ENCODE measurements around the gene PPFIA4. TPM values are rescaled to one million over a fixed set of nuclear protein-coding genes. Genes with fewer than 3 reads are reported as not detected.

PPFIA4 gene
- total and polyA plus RNA-seq, 9 of the 15 experiments (the other 6 are each of a cell fraction or from before 2014, with no cell fraction given): 0.07 to 12.0 (median 0.70) TPM

- no TSS peak for BruUV-seq (replicated peaks)
- H3K9ac ChIP-seq (ENCODE audit: insufficient read depth in 1 of 2, low read depth in 2 of 2, low read length in 2 of 2): no peak overlapping the region
- no peak for ATAC-seq
- CTCF ChIA-PET (ENCODE audit: low intra/inter-chr PET ratio): no interaction called here
- H3K27me3 ChIP-seq (ENCODE audit: control insufficient read depth in 2 of 2, insufficient read depth in 2 of 2, low read length in 2 of 2): peaks cover 36 to 68% of the 10 kb centered on the region in 2 experiments
- in situ Hi-C loops (cut with MboI) (no loop called here), intact Hi-C loops (cut with micrococcal nuclease) (no loop called here)
- no peak overlapping the region for H3K4me3 ChIP-seq
- H2AFZ ChIP-seq (ENCODE audit: low read depth, low read length): no peak overlapping the region
- no peaks in the 10 kb centered on the region for H3K9me1 ChIP-seq (ENCODE audit: control insufficient read depth, insufficient read depth, low read length)
- no peaks in the 10 kb centered on the region for H3K36me3 ChIP-seq (ENCODE audit: control insufficient read depth, insufficient read depth, low read length)
- H3K4me2 ChIP-seq (ENCODE audit: insufficient read depth, low read length): no peak overlapping the region
- no peak for FAIRE-seq
- peaks cover 4% of the 10 kb centered on the region; the same call in 1 of the 2 replicates for H4K20me1 ChIP-seq (replicated peaks; ENCODE audit: control insufficient read depth, insufficient read depth, low read length)
- H3K9me3 ChIP-seq (replicated peaks; ENCODE audit: control insufficient read depth, insufficient read depth, low read depth, low read length): no peaks in the 10 kb centered on the region
- DNase-seq (ENCODE audit: extremely low read depth in 1 of 4, low spot score in 3 of 4): no peak
- H3K27ac ChIP-seq (ENCODE audit: extremely low read depth, low read depth, low read length): no peak overlapping the region
- peaks cover 0 to 10% of the 10 kb centered on the region in 2 experiments; a peak in 2 of 5 replicates for H3K4me1 ChIP-seq (replicated peaks in 1 of 2; ENCODE audit: control insufficient read depth in 2 of 2, insufficient read depth in 2 of 2, low read length in 2 of 2)
- POLR2A ChIA-PET: no interaction called here
- no peaks in the 10 kb centered on the region for H3K79me2 ChIP-seq (ENCODE audit: control insufficient read depth, insufficient read depth, low read length)
- TF ChIP-seq ZNF507 (tag; conservative IDR thresholded peaks at IDR 0.05) (no peak), CCNT2 (IDR thresholded peaks at IDR 0.05; ENCODE audit: borderline replicate concordance, extremely low read depth, insufficient read length, low read depth, low read length) (no peak), ZNF277 (CRISPR knock-in tag; IDR thresholded peaks at IDR 0.05; ENCODE audit: borderline replicate concordance) (no peak), GTF3C2 (IDR thresholded peaks at IDR 0.05; ENCODE audit: borderline replicate concordance, extremely low read depth, insufficient read length) (no peak), KAT2B (IDR thresholded peaks at IDR 0.05; ENCODE audit: low read depth, low read length) (no peak), SMAD1 (IDR thresholded peaks at IDR 0.05; ENCODE audit: low read depth, low read length, partially characterized antibody) (no peak), JUND (IDR thresholded peaks at IDR 0.05; ENCODE audit: borderline replicate concordance, low read depth, low read length) (no peak), JUND (tag; IDR thresholded peaks at IDR 0.05; ENCODE audit: borderline replicate concordance, low read depth, low read length) (no peak), ZNF699 (CRISPR knock-in tag; IDR thresholded peaks at IDR 0.05; ENCODE audit: insufficient replicate concordance) (no peak)
These were observed 48.3 kb downstream of the PPFIA4 start for GRCh38 chr1:203074610-203075009.
